ENCODE measurements around the gene HABP2.

DNA sequence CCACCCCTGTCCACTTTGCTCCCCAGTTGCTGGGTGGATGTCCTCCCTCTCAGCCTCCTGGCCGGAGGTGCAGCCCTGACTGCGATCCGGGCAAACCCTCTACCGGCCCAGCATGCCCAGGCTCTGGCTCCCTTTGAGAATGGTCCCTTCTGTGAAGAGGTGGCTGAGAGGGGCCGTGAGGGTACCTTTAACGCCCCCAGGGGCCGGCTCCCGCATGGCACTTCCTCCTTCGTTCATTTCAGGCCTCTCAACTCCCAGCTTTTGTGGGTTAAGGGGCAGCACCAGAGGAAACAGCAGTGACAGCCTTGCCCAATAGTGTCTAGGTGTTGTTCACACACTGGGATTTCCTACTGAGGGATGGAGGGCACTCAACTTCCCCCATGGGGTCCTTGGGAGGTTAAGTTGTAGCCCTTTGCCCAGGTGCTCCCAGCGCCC is 33.2 kb upstream of the HABP2 start:
- TF ChIP-seq NFIC (IDR thresholded peaks at IDR 0.05; ENCODE audit: borderline replicate concordance), result no peak
- TF ChIP-seq, protein P1, sequence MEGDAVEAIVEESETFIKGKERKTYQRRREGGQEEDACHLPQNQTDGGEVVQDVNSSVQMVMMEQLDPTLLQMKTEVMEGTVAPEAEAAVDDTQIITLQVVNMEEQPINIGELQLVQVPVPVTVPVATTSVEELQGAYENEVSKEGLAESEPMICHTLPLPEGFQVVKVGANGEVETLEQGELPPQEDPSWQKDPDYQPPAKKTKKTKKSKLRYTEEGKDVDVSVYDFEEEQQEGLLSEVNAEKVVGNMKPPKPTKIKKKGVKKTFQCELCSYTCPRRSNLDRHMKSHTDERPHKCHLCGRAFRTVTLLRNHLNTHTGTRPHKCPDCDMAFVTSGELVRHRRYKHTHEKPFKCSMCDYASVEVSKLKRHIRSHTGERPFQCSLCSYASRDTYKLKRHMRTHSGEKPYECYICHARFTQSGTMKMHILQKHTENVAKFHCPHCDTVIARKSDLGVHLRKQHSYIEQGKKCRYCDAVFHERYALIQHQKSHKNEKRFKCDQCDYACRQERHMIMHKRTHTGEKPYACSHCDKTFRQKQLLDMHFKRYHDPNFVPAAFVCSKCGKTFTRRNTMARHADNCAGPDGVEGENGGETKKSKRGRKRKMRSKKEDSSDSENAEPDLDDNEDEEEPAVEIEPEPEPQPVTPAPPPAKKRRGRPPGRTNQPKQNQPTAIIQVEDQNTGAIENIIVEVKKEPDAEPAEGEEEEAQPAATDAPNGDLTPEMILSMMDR (IDR thresholded peaks at IDR 0.05), result no peak
- no peak for TF ChIP-seq YY1 (IDR thresholded peaks at IDR 0.05; ENCODE audit: low read depth)
- no peak for TF ChIP-seq SIN3A (IDR thresholded peaks at IDR 0.05; ENCODE audit: borderline replicate concordance, low read depth, low read length)
- no peak for TF ChIP-seq POLR2AphosphoS5 (IDR thresholded peaks at IDR 0.05; ENCODE audit: low read depth, low read length)
- TF ChIP-seq EP300 (IDR thresholded peaks at IDR 0.05; ENCODE audit: borderline replicate concordance in 1 of 2, low read depth in 1 of 2, low read length in 1 of 2), result no peak
- TF ChIP-seq FOSL2 (IDR thresholded peaks at IDR 0.05; ENCODE audit: borderline replicate concordance, low read depth), result no peak
- TF ChIP-seq CHD2 (IDR thresholded peaks at IDR 0.05; ENCODE audit: low read length, partially characterized antibody), result no peak
- TF ChIP-seq RFX5 (IDR thresholded peaks at IDR 0.05; ENCODE audit: low read length), result no peak
- TF ChIP-seq, protein P2, sequence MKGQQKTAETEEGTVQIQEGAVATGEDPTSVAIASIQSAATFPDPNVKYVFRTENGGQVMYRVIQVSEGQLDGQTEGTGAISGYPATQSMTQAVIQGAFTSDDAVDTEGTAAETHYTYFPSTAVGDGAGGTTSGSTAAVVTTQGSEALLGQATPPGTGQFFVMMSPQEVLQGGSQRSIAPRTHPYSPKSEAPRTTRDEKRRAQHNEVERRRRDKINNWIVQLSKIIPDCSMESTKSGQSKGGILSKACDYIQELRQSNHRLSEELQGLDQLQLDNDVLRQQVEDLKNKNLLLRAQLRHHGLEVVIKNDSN (IDR thresholded peaks at IDR 0.05; ENCODE audit: borderline replicate concordance, low read depth), result no peak

Data from SK-N-SH (cell line).